HG03342 (cell line): Measurements from ENCODE around the gene NLK.

Experiments
- ATAC-seq: cut with Tn5 transposase; IDR thresholded peaks from one replicate; pipeline ENCODE4 v1.9.1; 2021; ENCODE audit warnings: mild to moderate bottlenecking, moderate library complexity; ENCODE audit not compliant: unreplicated experiment

NLK gene

DNA sequence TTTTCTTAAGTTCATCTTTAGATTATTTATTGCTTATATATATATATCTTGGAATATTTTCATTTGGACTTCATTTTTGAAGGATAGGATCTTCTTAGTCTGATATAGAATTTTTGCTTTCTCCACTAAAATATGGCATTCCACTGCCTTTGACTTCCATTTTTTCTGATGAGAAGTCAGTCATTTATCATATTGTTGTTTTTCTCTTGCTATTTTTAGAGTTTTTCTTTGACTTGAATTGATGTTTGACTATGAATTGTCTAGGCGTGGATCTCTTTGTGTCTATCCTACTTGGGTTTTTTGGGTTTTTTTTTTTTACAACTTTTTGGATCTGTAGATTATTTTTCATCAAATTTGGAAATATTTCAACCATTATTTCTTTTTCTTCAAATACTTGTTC is 67.7 kb downstream of the NLK start:
- ATAC-seq = no peak

DNA sequence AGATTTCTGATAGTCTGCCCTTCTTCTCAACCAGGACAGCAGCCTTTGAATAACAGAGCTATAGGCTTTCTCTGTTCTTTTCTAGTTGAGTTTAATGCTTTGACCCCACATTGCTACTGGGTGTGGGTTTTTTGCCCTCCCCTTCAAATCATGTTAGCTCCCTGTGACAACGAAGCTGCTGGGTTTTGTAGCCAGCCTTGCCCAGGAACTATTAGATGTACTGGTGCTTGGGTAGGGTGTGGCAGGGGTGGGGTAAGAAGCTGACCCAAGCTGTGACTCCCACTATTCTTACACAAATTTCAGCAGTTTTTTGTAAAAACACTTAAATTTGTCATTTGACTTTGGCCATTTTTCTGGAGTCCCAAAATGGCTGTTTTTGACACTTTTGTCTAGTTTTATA is 69.7 kb downstream of the NLK start:
- ATAC-seq = no peak

DNA sequence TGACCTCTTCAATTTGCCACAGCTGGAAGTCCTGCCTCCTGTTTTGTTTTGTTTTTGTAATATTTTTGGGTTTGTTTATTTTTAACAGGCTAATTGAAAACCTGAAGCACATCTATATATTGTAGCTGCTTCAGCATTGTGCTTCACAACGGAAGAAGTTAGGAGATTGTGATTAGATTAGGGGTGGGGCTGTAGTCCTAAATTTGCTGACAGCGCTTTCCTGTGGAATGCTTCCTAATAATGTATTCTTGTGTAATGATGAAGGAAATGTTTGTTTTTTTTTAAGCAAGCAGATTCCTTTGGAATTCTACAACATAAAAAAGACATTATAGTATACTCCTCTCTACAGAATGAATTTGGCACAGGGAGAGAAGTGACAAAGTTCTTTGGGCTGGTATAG is 70.1 kb downstream of the NLK start:
- ATAC-seq = no peak

DNA sequence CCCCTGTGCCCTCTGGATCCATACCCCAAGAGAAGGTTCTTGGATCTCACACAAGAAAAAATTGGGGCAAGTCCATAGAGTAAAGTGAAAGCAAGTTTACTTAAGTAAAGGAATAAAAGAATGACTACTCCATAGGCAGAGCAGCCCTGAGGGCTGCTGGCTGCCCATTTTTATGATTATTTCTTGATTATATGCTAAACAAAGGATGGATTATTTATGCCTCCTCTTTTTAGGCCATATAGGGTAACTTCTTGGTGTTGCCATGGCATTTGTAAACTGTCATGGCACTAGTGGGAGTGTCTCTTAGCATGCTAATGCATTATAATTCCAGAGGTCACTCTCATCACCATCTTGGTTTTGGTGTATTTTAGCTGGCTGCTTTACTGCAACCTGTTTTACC is 70.8 kb downstream of the NLK start:
- no peak for ATAC-seq

DNA sequence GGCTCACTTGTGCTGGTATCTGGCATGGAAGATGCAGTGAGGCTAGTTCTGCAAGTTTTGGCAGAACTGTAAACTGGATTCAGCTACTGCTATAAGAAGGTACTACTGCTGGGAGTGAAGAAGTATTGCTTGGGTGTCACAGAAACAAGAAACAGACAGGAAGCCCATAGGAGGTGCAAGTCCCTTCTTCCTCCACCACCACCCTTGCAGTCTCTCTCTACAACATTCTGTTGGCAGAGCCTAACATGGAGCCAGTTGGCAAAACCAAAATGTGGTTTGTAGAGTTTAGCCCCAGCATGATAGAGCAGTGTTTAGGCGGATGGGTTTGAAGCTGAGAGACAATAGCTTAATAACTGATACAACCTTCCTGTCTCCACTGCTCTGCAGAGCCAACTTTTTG is 72.6 kb downstream of the NLK start:
- no peak for ATAC-seq

DNA sequence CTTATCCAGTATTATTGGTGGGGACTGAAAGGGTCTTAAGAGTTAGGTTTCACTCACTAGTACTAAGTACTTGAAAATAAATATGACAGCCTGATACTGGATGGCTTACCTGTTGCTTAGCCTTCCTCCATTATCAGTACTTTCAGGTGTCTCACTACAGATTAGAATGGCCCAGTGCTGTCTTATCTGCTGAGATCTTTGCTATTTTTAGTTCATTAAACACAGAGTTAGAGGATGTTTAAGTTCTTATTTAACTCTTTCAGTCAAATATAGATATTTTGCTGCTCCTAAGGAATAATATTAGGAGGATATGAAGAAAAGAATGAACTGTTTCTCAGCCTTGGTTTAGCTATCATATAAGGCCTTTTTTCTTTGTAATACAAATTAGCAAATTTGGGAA is 74.8 kb downstream of the NLK start:
- ATAC-seq = no peak

DNA sequence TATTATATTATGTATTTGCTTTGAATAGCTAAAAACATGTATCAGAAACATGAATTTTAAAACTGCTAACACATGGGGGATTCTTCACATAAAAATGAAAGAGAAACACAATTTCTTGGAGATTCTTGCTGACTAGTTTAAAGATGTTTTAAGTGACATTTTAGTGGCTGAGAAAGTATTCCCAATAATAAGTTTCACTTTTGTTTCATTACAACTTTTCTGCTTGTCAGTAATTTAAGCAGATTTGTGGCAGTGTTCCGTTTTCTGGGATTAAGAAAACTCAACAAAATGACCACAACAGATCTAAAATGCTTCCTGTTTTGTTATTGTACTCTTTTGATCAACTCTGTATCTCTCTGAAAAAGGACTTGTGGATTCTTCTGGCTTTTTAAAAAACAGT is 75.9 kb downstream of the NLK start:
- ATAC-seq = no peak

DNA sequence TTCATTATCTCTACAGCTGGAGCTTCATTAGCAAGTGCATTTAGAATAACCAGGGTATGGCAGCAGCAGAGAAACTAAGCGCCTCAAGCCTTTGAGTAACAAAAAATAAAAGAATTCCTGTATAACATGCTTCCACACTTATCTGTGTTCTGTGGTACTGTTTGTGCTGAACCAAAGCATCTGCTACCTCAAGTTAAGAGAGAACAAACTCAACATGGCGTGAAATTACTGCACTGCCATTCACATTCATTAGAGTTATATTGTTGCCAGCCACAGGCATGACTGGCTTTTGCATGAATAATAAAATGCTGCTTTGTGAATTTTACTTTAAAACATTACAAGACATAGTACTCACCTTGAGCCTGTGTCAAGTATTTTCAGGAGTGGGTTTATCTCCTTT is 76.6 kb downstream of the NLK start:
- no peak for ATAC-seq

DNA sequence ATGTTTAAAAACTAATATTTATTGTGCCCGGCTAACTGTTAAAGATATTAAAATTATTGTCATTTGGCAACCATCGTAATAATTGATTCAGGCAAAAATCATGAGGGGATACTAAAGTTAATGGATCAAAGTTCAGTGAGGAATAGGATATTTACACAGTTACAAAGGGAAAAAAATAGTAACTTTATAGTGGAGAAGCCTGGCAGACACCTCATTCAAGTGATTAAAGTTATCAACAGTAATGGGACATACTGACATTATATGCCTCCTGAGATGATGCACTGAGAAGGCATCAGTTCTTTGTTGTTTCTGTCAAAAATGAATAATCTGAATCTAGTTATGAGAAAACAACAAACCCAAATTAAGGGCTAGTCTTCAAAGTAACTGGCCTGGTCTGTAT is 77.1 kb downstream of the NLK start:
- ATAC-seq = no peak

DNA sequence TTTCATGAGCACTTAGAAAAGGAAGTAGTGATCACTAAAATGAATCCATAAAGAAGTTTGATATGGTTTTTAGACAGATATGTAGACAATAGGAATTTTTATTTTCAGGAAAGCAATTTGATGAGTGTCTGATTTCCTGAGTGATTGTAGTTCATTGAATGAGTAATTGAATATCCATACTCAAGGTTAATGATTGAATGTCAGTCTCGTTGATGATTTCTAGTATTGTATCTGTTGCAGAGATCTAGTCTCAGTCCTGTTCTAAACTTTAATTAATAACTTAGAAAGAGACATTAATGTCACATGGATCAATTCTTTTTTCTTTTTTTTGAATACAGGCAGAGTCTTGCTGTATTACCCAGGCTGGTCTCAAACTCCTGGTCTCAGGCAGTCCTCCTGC is 78.3 kb downstream of the NLK start:
- no peak for ATAC-seq

DNA sequence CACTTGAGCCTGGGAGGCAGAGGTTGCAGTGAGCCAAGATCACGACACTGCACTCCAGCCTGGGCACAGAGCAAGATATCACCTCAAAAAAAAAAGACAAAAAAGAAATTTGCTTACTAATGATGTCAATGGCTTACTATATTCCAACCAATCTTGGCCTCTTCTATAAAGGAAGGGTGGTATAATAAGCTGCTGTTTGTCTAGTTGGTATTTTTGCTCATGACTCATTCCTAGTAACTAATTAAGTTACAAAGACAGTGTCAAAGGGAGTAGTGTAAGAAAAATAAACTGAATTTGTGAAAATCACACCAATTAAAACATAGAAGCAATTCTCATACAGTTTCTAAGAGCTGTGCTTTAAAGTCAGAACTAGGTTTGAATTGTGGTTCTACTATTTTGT is 82.5 kb downstream of the NLK start:
- ATAC-seq = no peak

DNA sequence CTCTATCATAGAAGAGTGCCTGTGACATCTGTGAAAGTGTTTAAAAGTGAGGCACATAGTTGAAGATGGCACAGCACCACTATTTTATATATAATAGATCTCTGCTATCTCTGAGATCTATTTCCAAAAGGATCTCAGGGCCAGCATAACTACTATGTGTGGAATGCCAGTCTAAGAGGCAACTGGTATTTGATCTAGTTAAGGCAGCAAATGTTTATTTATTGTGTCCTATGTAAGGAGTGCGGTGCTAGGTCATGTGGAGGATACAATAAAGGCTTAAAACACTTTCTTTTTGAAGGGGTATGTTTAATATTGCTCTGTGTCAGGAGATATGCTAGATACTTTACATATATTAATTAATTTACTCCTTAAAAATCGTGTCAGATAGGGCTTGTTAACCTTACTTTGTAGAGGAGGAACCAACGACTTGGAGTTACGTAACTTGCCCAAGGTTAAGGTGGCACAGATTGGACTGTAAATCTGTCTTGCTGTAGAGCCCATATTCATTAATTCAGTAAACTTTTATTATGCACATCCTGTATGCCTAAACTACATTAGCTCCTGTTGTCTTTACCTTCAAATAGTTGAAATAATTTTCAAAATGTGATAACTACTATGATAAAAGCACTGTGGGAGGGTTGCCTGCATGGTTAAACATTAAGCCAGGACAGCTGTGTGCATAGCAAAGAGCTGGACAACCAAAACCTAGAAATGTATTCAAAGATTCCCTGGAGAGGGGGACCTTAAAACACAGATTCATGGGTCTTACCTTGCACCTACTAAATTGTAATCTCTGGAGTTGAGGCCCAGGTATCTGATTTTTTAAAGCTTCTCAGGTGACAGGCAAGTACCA is 83.3 kb downstream of the NLK start:
- no peak for ATAC-seq

DNA sequence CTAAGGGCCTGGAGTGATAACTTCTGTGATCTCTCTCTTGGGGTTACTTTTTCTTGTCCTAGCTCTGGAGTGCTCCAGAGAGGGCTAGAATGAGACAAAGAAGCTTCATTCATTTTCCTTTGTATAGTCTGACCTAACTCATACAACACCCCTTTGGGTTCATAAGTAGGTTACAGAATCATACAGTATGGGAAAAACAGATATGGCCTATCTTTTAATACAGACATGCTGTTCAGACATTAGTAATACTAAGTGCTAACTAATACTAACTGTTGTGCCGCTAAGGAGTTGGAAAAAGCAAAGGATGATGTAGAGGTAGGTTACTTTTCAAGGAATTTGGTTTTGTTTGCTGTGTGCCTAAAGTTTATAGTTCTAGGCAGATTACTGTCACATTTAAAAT is 84.7 kb downstream of the NLK start:
- ATAC-seq = no peak

DNA sequence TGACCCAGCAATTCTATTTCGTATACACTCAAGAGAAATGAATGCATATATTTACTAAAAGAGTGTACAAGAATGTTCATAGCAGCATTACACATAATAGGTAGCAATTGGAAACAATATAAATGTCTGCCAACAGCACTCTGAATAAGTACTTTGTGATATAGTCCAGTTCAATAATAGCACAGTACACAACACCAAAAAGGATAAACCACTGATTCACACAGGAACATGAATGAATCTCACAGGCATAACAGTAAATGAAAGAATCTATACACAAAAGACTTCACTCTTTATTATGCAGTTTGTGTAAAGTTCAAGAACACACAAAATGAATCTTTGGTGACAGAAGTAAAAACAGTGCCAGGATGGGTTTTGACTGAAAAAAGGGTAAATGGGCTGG is 86.3 kb downstream of the NLK start:
- no peak for ATAC-seq

DNA sequence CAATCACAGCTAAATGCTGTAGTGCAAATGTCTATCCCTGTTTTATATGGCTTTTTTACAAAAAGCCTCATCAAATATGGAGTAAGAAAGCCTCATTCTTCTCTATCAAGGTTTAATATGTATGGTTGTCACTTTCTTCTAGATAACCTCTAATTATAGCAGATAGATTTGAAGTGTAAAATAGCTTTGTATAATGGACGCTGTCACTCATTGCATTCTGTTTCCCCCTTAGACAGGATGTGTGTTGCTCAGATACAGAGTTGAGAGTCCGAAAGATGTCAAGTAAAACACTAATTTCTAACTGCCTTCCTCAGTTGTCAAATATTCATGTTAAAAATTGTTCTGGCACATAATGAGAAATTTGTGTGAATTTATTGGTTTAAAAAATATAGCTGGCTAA is 88.0 kb downstream of the NLK start:
- no peak for ATAC-seq

DNA sequence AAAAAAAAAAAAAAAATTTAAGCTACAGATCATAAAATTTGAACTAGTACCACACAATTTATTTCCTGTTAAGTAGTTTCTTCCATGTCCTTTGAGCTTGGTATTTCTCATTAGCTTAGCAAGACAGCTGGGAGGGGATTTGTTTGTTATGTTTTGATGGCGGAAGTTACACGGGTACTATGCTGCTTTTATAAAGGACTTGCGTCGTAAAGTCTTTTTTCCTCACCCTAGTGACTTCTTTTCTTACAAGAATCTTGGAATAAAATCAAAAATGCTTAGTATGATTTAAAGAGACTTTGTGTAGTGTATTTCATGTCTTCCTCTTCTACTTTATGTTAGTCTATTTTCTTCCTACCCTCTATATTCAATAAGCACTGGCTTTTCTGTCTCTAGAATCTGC is 89.1 kb downstream of the NLK start:
- ATAC-seq = no peak

DNA sequence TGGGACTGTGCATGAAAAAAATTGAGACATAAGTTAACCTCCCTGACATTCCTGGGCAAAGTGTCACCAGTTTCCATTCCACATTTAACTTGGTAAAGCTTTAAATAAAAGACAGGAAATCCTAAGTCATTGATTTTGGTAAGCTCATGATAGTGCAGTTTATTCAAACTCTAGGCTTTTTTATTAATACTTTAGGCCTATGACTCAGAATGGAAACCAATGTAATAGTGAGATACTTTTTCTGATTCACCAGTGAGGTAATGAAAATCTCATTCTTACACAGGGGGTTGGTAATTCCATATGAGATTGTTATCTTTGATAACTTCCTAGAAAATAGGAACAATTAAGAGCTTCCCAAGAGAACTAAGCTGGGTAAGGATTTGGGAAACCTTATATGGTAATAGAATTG is 91.1 kb downstream of the NLK start:
- no peak for ATAC-seq

DNA sequence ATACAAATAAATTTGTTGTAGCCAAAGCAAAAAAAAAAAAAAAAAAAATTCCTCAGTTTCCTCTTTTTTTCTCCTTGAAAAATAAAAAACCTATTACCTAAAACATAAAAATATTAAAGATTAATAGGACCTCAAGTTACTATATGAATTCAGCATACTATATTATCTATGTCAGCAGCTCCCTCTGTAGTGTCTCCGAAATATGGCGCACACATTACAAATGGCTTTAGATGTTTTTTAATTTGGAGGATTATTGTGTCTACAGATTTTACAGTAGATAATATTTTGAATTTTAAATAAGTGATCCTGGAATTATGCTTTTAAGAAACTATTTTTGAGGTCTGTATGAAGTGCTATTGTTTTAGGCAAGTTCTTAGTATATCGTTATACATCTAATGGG is 94.4 kb downstream of the NLK start:
- no peak for ATAC-seq

DNA sequence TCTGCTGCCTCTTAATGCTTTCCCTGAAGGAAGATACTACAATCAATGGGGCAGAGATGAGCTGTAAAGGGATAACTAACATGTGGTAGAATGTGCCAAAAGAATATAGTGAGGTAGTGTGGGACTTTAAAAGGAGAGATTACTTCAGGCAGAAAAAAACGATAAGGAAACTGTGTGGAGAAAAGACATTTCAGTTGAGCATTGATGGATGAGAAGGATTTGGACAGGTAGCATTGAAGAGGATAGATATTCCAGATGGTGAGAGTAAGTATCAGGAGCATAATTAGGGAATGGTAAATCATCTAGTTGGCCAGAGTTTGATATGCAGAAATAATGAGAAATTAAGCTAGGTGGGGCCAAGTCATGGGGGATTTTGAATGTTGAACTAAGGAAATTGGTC is 97.3 kb downstream of the NLK start:
- ATAC-seq = no peak

DNA sequence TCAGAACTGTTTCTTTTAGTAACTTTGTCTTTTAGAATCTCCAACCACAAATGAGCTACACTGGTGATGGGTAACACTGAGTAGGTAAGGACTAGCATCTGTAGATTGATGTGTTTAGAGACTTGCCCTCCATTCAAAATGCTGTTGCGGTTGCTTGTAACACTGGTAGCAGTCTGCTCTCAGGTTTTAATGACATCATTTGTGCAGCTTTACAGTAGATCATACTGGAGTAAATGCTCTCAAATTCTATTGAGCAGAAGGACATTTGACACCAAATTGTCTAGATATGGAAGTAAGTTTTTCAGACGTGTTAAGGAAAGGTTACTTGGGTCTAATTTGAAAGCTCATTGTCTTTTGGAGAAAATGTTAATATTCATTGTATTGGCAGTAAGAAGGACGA is 98.8 kb downstream of the NLK start:
- no peak for ATAC-seq

DNA sequence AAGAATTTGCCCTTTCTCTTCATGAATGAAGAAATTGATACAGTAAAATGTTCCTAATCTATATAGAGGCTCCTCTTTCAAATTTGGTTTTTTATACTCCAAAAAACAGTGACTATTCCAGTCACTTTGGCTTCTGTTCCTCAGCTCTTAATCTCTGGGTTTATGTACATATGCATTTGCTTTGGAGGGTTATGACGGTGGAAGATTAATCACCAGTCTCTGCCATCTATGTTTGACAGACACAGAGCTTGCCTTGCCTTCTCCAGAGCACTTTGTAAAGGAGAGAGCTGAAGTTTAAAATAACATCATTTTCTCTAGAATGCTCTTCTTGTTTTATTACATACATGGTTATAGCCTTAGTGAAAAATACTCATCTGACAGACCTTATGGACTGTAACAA is 99.3 kb downstream of the NLK start:
- no peak for ATAC-seq

DNA sequence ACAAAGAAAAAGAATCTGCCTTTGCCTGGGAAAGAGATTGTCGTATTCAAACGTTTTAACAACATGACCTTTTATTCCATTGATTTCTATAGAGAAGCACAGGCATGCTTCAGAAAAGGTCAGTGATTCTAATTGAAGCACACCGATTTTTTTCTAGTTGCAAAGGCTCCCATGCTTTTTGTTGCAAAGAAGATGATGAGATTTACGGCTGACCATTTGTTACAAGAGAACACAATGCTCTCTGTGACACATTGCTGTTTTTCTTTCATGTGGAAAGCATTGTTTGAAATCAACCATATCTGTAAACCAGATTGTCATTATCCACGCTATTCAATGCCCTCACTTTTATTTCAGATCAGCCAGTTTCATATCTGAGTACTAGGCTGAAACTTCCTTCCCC is 99.8 kb downstream of the NLK start:
- no peak for ATAC-seq

DNA sequence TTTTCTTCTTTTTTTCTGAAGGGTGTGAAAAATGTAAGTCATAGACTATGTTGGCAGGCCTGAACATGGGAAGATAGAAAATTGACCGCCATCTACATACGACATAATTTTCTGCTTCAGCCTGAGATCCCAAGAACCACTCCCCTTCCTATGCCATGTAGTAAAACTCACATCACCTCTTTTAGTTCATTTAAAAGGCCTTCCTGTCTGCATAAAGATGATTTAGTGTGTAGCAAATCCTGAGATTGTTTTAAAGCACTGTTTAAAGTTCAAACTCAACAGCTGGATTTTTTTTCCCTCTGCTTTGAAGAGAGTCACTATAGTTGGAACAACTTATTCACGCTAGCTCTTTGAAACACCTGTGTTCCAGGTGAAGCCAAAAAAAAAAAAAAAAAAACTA is 101.5 kb downstream of the NLK start:
- ATAC-seq = no peak
